Measurements from ENCODE around the gene IRF2BPL. TPM values are rescaled to one million over a fixed set of nuclear protein-coding genes. Genes with fewer than 3 reads are reported as not detected.
A peak's percentile ranks its signal among the peaks of the same experiment; 100 is the strongest.

The IRF2BPL gene
- polyA plus RNA-seq, 3 donors, result 50.3 to 62.4 (median 52.7) TPM

DNA sequence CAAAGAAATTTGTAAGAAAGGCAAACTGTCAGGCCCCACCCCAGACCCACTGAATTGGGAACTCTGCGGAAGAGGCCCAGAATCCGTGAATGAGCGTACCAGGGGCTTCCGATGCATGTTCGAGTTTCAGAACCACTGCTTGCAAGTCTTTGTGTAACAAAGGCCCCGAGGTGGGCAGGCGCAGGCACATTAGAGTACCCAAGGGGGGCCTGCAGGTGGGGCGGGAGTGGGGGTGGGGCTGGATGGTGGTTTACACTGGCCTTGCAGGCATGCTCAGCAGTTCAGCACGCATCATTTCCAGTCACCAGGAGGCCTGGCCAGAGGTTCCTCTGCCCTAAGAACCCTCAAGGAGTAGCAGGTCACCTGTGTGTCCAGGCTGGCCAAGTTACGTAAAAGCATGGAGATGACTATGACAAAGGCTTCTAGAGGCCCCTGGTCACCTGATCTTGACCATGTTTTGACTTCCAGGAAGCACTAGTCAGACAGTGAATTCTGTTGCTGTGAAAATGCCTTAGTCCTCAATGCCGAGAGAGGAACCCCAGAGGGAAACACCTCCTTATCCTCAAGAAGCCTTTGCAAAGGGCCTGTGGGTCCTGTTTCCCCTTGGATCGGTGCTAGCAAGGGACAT lies 33.2 kb upstream of the IRF2BPL start:
- no peak for DNase-seq (ENCODE audit: extremely low read depth in 1 of 11, low read depth in 9 of 11, low spot score in 4 of 11)

DNA sequence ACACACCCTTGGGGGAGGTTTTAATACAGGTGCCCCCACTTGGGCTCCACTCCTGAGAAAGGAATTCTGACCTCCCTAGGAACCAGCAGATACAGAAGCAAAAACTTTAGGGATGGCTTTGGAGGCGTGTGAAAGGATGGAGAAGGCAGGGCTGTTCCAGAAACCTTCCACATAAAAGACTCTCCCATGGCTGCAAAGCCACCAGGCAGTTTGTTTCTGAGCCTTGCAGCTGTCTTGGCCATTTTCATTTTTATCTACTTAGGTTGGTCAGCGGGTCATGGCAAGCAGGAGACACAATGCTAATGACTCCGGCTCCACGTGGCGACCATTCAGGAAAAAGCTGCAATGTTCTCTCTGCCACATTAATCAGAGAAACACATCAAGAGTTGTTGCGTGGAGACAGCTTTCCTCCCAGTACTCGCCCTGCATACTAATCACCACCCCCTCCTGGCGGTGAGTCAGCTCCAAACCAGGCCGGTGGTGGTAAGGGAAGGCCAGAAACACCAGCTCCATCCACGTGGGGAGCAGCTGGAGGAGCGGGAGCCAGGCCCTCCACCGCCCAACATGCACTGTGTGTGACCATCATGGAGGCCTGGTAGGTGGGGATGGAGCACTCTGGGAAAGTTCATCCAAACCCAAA lies 30.9 kb upstream of the IRF2BPL start:
- peak in 1 of 11 donors; percentile 54 for DNase-seq (ENCODE audit: extremely low read depth in 1 of 11, low read depth in 9 of 11, low spot score in 4 of 11)

DNA sequence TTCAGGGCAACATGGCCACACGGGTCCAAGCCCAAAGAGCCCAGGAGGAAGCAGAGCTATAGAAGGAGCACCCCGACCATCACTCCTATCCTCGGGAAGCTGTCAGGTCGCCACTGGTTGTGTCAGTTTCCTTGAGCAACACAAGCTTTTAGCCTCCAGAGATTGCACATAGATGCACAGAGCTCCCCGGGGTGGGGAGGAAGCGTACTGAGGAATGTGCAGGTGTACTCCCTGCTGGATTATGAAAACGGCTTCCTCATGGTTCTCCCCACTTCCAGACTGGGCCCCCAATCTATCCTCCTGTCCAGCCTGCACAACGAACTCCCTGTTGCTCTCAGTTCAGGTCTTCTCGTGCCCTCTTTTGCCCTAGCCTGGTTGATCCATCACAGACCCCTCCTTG lies 30.3 kb upstream of the IRF2BPL start:
- DNase-seq (ENCODE audit: extremely low read depth in 1 of 11, low read depth in 9 of 11, low spot score in 4 of 11), result no peak

- no peak for DNase-seq (ENCODE audit: extremely low read depth in 1 of 11, low read depth in 9 of 11, low spot score in 4 of 11)
These were observed 29.6 kb upstream of the IRF2BPL start for GRCh38 chr14:77058117-77058516.

GRCh38 chr14:77055981-77056380 lies 27.5 kb upstream of the IRF2BPL start:
- DNase-seq (ENCODE audit: extremely low read depth in 1 of 11, low read depth in 9 of 11, low spot score in 4 of 11), result no peak

GRCh38 chr14:77055306-77055705 lies 26.8 kb upstream of the IRF2BPL start:
- no peak for DNase-seq (ENCODE audit: extremely low read depth in 1 of 11, low read depth in 9 of 11, low spot score in 4 of 11)

- DNase-seq (ENCODE audit: extremely low read depth in 1 of 11, low read depth in 9 of 11, low spot score in 4 of 11), result peak in 1 of 11 donors; percentile 73
These were observed 24.7 kb upstream of the IRF2BPL start for GRCh38 chr14:77053046-77053841.

GRCh38 chr14:77052281-77053044 lies 24.0 kb upstream of the IRF2BPL start:
- no peak for DNase-seq (ENCODE audit: extremely low read depth in 1 of 11, low read depth in 9 of 11, low spot score in 4 of 11)

- DNase-seq (ENCODE audit: extremely low read depth in 1 of 11, low read depth in 9 of 11, low spot score in 4 of 11), result no peak
These were observed 22.6 kb upstream of the IRF2BPL start for GRCh38 chr14:77051116-77051515.

DNA sequence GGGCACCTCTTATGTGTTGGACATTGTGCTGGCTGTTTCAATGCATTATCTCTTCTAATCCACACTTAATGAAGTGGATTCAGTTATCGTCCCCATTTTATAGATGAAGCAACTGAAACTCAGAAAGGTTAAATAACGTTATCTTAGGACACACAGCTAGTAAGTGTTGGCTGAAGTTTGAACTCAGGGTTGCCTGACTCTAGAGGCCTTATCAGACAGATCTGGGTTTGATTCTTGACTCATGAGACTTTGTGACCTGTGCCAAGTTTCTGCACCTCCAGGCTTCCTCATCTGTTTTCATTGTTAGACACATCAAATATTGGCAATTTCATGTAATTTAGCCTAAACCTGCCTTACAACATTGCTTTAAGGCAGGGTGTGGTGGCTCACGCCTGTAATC lies 18.2 kb upstream of the IRF2BPL start:
- DNase-seq (ENCODE audit: extremely low read depth in 1 of 11, low read depth in 9 of 11, low spot score in 4 of 11), result no peak

- DNase-seq (ENCODE audit: extremely low read depth in 1 of 11, low read depth in 9 of 11, low spot score in 4 of 11), result no peak
These were observed 17.0 kb upstream of the IRF2BPL start for GRCh38 chr14:77045238-77046162.

GRCh38 chr14:77044783-77045237 lies 16.3 kb upstream of the IRF2BPL start:
- DNase-seq (ENCODE audit: extremely low read depth in 1 of 11, low read depth in 9 of 11, low spot score in 4 of 11), result no peak

GRCh38 chr14:77043984-77044485 lies 15.5 kb upstream of the IRF2BPL start:
- no peak for DNase-seq (ENCODE audit: extremely low read depth in 1 of 11, low read depth in 9 of 11, low spot score in 4 of 11)

DNA sequence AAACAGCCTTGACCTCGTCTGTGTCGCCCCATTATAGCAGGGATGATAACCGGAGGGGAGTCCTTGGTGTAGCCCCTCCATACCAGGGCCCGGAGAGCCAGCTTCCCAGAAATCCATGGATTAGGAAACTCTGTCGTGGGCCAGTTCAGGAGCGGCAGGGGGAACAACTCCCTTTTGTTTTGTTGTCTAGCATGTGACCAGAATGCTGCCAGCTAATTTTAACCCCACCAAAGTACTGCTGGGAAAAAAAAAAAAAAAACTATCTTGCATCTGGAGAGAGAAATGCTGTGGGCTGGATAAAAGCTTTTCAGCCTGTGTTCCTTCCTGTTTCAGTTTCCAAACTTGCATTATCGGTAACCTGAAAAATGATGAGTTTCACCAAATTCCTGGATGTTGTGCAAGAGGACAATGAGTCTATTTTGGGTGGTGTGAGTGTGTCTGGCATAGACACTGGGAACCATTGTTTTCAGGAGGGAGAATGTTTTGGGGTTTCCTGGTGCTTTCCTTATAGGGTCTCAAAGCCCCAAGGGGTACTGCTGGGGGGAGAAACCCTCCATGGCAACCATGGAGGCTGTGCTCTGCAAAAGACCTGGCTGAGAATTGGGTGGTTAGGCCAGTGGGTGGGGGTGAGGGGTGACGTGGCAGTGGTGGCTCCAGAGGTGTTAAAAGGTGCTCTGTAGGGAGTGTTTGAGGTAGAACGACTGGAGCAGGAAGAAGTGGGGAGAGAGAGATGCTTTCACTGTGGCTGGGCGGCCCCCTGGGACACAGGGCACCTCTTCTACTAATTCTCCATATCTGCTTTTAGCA lies 14.9 kb upstream of the IRF2BPL start:
- peak in 1 of 11 donors; percentile 44 for DNase-seq (ENCODE audit: extremely low read depth in 1 of 11, low read depth in 9 of 11, low spot score in 4 of 11)

DNA sequence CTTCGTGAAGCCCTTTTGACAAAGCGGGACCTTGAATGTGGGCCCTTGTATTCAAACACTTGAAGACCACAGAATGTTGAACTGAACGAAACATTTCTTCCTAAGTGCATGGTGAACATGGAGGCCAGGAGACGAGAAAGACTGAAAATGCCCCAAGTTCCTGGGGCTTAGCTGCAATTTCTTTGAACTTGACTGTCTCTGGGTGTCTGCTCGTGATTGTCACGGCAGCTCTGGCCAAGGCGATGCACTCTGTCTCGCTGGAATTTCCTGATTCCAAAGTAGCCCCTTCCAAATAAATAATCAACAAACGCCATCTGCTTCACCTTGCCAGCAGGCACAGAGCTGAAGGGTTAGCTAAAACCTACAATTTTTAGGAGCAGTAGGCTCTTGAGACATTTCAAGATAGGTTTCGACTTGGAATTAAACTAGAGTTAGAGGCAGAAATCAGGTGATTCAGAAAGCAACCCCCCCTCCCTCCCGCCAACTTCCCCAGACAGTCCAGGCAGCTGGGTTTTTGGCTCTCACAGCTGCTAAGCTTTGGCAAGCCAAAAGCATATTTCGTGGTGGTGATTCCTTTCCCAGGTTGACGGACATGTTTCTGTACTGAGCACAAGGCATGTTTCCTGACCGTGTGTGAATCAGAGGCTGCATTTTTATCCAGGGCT lies 13.5 kb upstream of the IRF2BPL start:
- no peak for DNase-seq (ENCODE audit: extremely low read depth in 1 of 11, low read depth in 9 of 11, low spot score in 4 of 11)

GRCh38 chr14:77040741-77041653 lies 12.5 kb upstream of the IRF2BPL start:
- DNase-seq (ENCODE audit: extremely low read depth in 1 of 11, low read depth in 9 of 11, low spot score in 4 of 11), result no peak
